ENCODE data around the gene CEP250.

GRCh38 chr20:35547329-35547728, 91.9 kb downstream of the CEP250 start:
- TF ChIP-seq CTCF (IDR thresholded peaks at IDR 0.05; ENCODE audit: poor library complexity, severe bottlenecking) (no peak), EP300 (conservative IDR thresholded peaks at IDR 0.05; ENCODE audit: poor library complexity, severe bottlenecking) (no peak), SMC3 (conservative IDR thresholded peaks at IDR 0.05; ENCODE audit: poor library complexity) (no peak), POLR2AphosphoS5 (IDR thresholded peaks at IDR 0.05) (no peak), EZH2 (IDR thresholded peaks at IDR 0.05; ENCODE audit: borderline replicate concordance, insufficient read depth, low read length, poor library complexity, severe bottlenecking) (no peak), MXI1 (conservative IDR thresholded peaks at IDR 0.05; ENCODE audit: poor library complexity, severe bottlenecking) (no peak), REST (IDR thresholded peaks at IDR 0.05; ENCODE audit: borderline replicate concordance) (no peak), TAF1 (IDR thresholded peaks at IDR 0.05; ENCODE audit: low read depth) (no peak)

Measured in neural cell (in vitro differentiated cells).